Sigmoid colon (tissue), 4 donors: ENCODE measurements around the gene MTUS2.

Source experiments
- CTCF ChIP-seq, 4 experiments: fragments of 450-650 bp in 3 of 4; fragments of 200-600 bp in 1 of 4; IDR thresholded peaks; one replicate each; pipeline ENCODE4 v1.5.1; 2016 to 2019; ENCODE audit warnings: antibody characterized with exemption in 4 of 4, mild to moderate bottlenecking in 3 of 4, moderate library complexity in 2 of 4
- POLR2A ChIP-seq, 2 donors: fragments of 450-650 bp; IDR thresholded peaks; one replicate each; pipeline ENCODE4 v1.6.1; 2016; ENCODE audit warnings: antibody characterized with exemption in 2 of 2, mild to moderate bottlenecking in 2 of 2, moderate library complexity in 2 of 2
- POLR2AphosphoS5 ChIP-seq, 4 donors: sonication (generic); formaldehyde crosslinking; IDR thresholded peaks; one replicate each; pipeline ENCODE4 v1.6.1; 2017; ENCODE audit warnings: antibody characterized with exemption in 4 of 4

- TF ChIP-seq CTCF (IDR thresholded peaks at IDR 0.05) (no peak), POLR2AphosphoS5 (IDR thresholded peaks at IDR 0.05) (no peak), POLR2A (IDR thresholded peaks at IDR 0.05) (no peak)
These were observed 365.8 kb downstream of the MTUS2 start for GRCh38 chr13:29185926-29186325.
